Measurements from ENCODE around the gene TADA2B. TPM values are rescaled to one million over a fixed set of nuclear protein-coding genes. Genes with fewer than 3 reads are reported as not detected.

TADA2B gene
- polyA plus RNA-seq, 2 of the 4 experiments (the other 2 are of a cell fraction) = 6.7 to 10.8 TPM

GRCh38 chr4:7021930-7022664 lies 21.1 kb upstream of the TADA2B start:
- DNase-seq (ENCODE audit: low read depth in 1 of 2, low spot score in 1 of 2) (peak; percentile 69 to 78), ATAC-seq (peak; percentile 93 to 95), FAIRE-seq (no peak)
- Histone ChIP-seq H3K4me2 (peak overlapping the region; percentile 45), H3K4me3 (no peak overlapping the region), H3K27ac (peak overlapping the region; percentile 71 to 93), H3K4me1 (peaks cover 37% of the 10 kb centered on the region), H3K9me3 (no peaks in the 10 kb centered on the region)
- WGBS (ENCODE audit: missing lambda C conversion rate) = 21% methylated on average over 12 of the region's 13 CpGs
- CTCF ChIA-PET = interaction anchor here (1.2 to 3.3 kb wide), 6 partner anchors 10 to 50 kb away, joined by 3 to 14 read pairs (median 5); partner anchors contain the start of genes GRPEL1 and TADA2B
- POLR2A ChIA-PET = no interaction called here
- TF ChIP-seq MAX (IDR thresholded peaks at IDR 0.05) (peak; percentile 78), JUNB (IDR thresholded peaks at IDR 0.05) (0 out of 2 replicates have a peak, but pooled peaks have one; percentile 15), ESRRA (IDR thresholded peaks at IDR 0.05; ENCODE audit: borderline replicate concordance, low read length) (no peak), FOSL2 (IDR thresholded peaks at IDR 0.05) (0 out of 2 replicates have a peak, but pooled peaks have one; percentile 12), FOSL2 (CRISPR knock-in tag; IDR thresholded peaks at IDR 0.05) (peak; percentile 44; the same call in 1 of the 2 replicates), JUN (IDR thresholded peaks at IDR 0.05) (peak in 1 of 2 experiments; percentile 41; a peak in 1 of 5 replicates), SREBF2 (IDR thresholded peaks at IDR 0.05) (no peak)

- no peak for TF ChIP-seq TFCP2L1 (CRISPR knock-in tag; IDR thresholded peaks at IDR 0.05)
- TF ChIP-seq GATA3 (IDR thresholded peaks at IDR 0.05; ENCODE audit: borderline replicate concordance) = no peak
- TF ChIP-seq ZC3H11A (IDR thresholded peaks at IDR 0.05) = no peak
- no peak for TF ChIP-seq HMGXB4 (CRISPR knock-in tag; IDR thresholded peaks at IDR 0.05; ENCODE audit: borderline replicate concordance)
- no peak for TF ChIP-seq MAFK (IDR thresholded peaks at IDR 0.05; ENCODE audit: partially characterized antibody)
- TF ChIP-seq E2F6 (IDR thresholded peaks at IDR 0.05; ENCODE audit: borderline replicate concordance, low read depth) = no peak
- TF ChIP-seq KDM1A (IDR thresholded peaks at IDR 0.05; ENCODE audit: low read depth) = no peak
- no peak for TF ChIP-seq ZSCAN20 (CRISPR knock-in tag; IDR thresholded peaks at IDR 0.05)
- CTCF ChIA-PET = interaction anchor here (1.9 to 3.3 kb wide), 4 partner anchors 11 to 47 kb away, joined by 6 to 14 read pairs (median 9); partner anchors contain the start of gene TADA2B
- POLR2A ChIA-PET = no interaction called here
These were observed 19.7 kb upstream of the TADA2B start for GRCh38 chr4:7023486-7023885.

GRCh38 chr4:7023901-7024300 lies 19.3 kb upstream of the TADA2B start:
- ChIA-PET POLR2A (no interaction called here), CTCF (interaction anchor here (2.8 kb wide), 2 partner anchors 10 to 47 kb away, joined by 8 to 10 read pairs; no protein-coding TSS in a partner anchor)
- H3K4me1 ChIP-seq = peaks cover 42% of the 10 kb centered on the region
- peak overlapping the region in 1 of 2 experiments; percentile 93; a peak in 1 of 6 replicates for H3K27ac ChIP-seq
- H3K4me3 ChIP-seq = no peak overlapping the region
- 94% methylated on average over 10 of the region's 12 CpGs for WGBS (ENCODE audit: missing lambda C conversion rate)
- H3K4me2 ChIP-seq = no peak overlapping the region
- FAIRE-seq = no peak
- DNase-seq (ENCODE audit: low read depth in 1 of 2, low spot score in 1 of 2) = no peak
- no peak for ATAC-seq
- TF ChIP-seq CHD2 (IDR thresholded peaks at IDR 0.05; ENCODE audit: low read length, partially characterized antibody) = no peak
- TF ChIP-seq HDAC2 (IDR thresholded peaks at IDR 0.05) = no peak
- H3K9me3 ChIP-seq = no peaks in the 10 kb centered on the region

More at GRCh38 chr4:7023486-7023885, 19.7 kb upstream of the TADA2B start:
- H3K4me3 ChIP-seq = no peak overlapping the region
- peak overlapping the region in 1 of 2 experiments; percentile 93; a peak in 3 of 6 replicates for H3K27ac ChIP-seq
- 85% methylated on average over 16 of the region's 16 CpGs for WGBS (ENCODE audit: missing lambda C conversion rate)
- ATAC-seq = no peak
- H3K4me1 ChIP-seq = peaks cover 38% of the 10 kb centered on the region
- no peak for FAIRE-seq
- no peak for DNase-seq (ENCODE audit: low read depth in 1 of 2, low spot score in 1 of 2)
- no peak overlapping the region for H3K4me2 ChIP-seq
- H3K9me3 ChIP-seq = no peaks in the 10 kb centered on the region

Data from A549 (cell line).